IPS-18a (cell line): ENCODE results near the gene ELMO1.

ENCODE experiments used
- H3K27ac ChIP-seq: one replicate; pipeline ENCODE4 v1.5.1; 2013; ENCODE audit warnings: low read length
- H3K27me3 ChIP-seq: one replicate; pipeline ENCODE4 v1.6.1; 2013; ENCODE audit warnings: mild to moderate bottlenecking, low read length; ENCODE audit not compliant: control insufficient read depth, insufficient read depth
- H3K36me3 ChIP-seq: one replicate; pipeline ENCODE4 v1.6.1; 2013; ENCODE audit warnings: low read depth, low read length; ENCODE audit not compliant: control insufficient read depth
- H3K4me1 ChIP-seq: one replicate; pipeline ENCODE4 v1.6.1; 2013; ENCODE audit warnings: low read depth, low read length; ENCODE audit not compliant: control insufficient read depth
- H3K4me3 ChIP-seq: one replicate; pipeline ENCODE4 v1.5.1; 2013; ENCODE audit warnings: low read length
- H3K9ac ChIP-seq: one replicate; pipeline ENCODE4 v1.6.1; 2013; ENCODE audit warnings: mild to moderate bottlenecking, low read length, moderate library complexity
- H3K9me3 ChIP-seq: one replicate; pipeline ENCODE4 v1.6.1; 2013; ENCODE audit warnings: low read depth, low read length; ENCODE audit not compliant: control insufficient read depth

Gene ELMO1

DNA sequence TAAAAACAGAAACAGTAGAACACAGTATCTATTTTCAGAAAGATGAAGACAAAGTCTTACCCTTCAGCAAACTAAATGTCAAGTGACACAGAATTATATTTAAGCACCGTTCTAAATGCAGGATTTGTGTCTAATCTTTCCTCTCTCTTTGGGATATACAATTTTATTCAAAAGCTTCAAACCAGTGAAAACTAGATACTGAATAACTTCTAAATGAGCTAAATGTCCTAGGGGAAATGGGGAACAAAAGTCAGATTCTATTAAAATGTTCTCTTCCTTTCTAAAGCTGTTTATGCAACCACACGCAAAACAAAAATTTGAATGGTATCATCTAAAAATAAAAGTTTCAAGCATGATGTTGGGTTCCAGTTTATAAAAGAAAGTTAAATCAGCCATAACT lies 588.0 kb downstream of the ELMO1 start:
- no peaks in the 10 kb centered on the region for H3K4me1 ChIP-seq
- H3K27ac ChIP-seq, result no peak overlapping the region
- no peaks in the 10 kb centered on the region for H3K9me3 ChIP-seq
- H3K36me3 ChIP-seq, result no peaks in the 10 kb centered on the region
- H3K27me3 ChIP-seq, result no peaks in the 10 kb centered on the region
- no peak overlapping the region for H3K9ac ChIP-seq
- H3K4me3 ChIP-seq, result no peak overlapping the region

GRCh38 chr7:36855330-36855729 lies 593.3 kb downstream of the ELMO1 start:
- no peaks in the 10 kb centered on the region for H3K36me3 ChIP-seq
- no peaks in the 10 kb centered on the region for H3K4me1 ChIP-seq
- H3K9ac ChIP-seq, result no peak overlapping the region
- no peak overlapping the region for H3K4me3 ChIP-seq
- no peaks in the 10 kb centered on the region for H3K27me3 ChIP-seq
- H3K9me3 ChIP-seq, result no peaks in the 10 kb centered on the region
- no peak overlapping the region for H3K27ac ChIP-seq

- Histone ChIP-seq H3K4me3 (no peak overlapping the region), H3K27ac (no peak overlapping the region), H3K36me3 (no peaks in the 10 kb centered on the region), H3K9me3 (no peaks in the 10 kb centered on the region), H3K9ac (no peak overlapping the region), H3K4me1 (no peaks in the 10 kb centered on the region), H3K27me3 (no peaks in the 10 kb centered on the region)
Observed at GRCh38 chr7:36854652-36855051, 594.0 kb downstream of the ELMO1 start.

GRCh38 chr7:36852931-36853330 lies 595.7 kb downstream of the ELMO1 start:
- no peaks in the 10 kb centered on the region for H3K9me3 ChIP-seq
- no peak overlapping the region for H3K9ac ChIP-seq
- H3K4me1 ChIP-seq, result no peaks in the 10 kb centered on the region
- H3K36me3 ChIP-seq, result no peaks in the 10 kb centered on the region
- H3K4me3 ChIP-seq, result no peak overlapping the region
- H3K27me3 ChIP-seq, result no peaks in the 10 kb centered on the region
- no peak overlapping the region for H3K27ac ChIP-seq

DNA sequence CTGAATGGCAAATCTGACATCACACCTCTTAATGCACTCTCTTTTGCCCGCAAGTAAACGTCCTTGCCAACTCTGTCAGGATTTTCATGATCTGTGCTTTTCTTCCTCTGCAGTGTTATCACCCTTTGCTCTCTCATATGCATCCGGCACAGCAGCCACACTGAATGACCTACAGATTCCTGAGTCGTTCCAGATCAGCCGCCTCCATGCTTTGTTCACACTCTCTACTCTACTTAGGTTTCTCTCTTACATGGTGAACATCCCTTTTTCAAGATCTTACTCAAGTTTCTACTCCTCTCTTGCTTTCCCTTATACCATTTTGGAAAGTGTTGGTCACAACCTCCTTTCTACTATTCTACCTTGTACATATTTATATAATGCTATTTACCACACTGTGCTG lies 596.6 kb downstream of the ELMO1 start:
- no peak overlapping the region for H3K27ac ChIP-seq
- H3K9me3 ChIP-seq, result no peaks in the 10 kb centered on the region
- H3K4me3 ChIP-seq, result no peak overlapping the region
- H3K36me3 ChIP-seq, result no peaks in the 10 kb centered on the region
- H3K27me3 ChIP-seq, result no peaks in the 10 kb centered on the region
- no peaks in the 10 kb centered on the region for H3K4me1 ChIP-seq
- H3K9ac ChIP-seq, result no peak overlapping the region

DNA sequence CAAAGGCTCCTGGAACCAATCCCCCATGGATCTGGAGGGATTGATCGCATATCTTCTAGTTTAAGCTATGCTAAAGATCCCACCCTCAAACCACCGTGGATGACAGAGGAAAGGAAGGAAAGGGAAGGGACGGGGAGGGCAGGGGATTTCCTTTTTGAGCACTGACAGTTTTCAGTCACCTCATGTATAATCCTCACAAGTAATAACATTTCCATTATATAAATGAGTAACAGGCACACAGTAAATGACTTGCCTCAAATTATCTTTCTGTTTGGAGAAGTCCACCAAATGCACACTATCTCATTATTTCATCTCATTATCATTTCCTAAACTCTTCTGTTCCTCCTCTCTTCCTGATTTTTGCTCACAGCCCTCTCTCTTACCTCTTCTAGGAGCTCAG lies 597.3 kb downstream of the ELMO1 start:
- Histone ChIP-seq H3K4me3 (no peak overlapping the region), H3K9me3 (no peaks in the 10 kb centered on the region)

DNA sequence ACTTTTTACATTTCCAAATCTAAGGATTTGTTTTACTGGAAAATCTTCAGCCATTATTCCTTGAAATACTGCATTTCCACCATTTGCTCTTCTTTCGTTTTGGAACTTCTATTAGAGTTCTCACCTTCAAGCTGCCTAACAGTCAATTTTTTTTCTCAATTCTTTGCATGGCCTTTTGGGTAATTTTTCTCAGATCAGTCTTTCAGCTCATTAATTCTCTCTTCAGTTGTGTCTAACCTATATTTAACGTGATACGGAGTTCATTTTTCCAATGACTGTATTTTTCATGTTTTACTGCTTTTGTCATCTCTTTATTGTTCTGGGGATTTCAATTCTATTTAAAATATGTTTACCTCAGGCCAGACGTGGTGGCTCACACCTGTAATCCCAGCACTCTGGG lies 600.7 kb downstream of the ELMO1 start:
- H3K27ac ChIP-seq, result no peak overlapping the region
- no peak overlapping the region for H3K4me3 ChIP-seq
- no peaks in the 10 kb centered on the region for H3K4me1 ChIP-seq
- H3K36me3 ChIP-seq, result no peaks in the 10 kb centered on the region
- H3K9ac ChIP-seq, result no peak overlapping the region
- H3K27me3 ChIP-seq, result no peaks in the 10 kb centered on the region
- H3K9me3 ChIP-seq, result no peaks in the 10 kb centered on the region

More for the DNA sequence above, 597.3 kb downstream of the ELMO1 start:
- H3K27ac ChIP-seq, result no peak overlapping the region
- H3K4me1 ChIP-seq, result no peaks in the 10 kb centered on the region
- no peaks in the 10 kb centered on the region for H3K27me3 ChIP-seq
- H3K36me3 ChIP-seq, result no peaks in the 10 kb centered on the region
- H3K9ac ChIP-seq, result no peak overlapping the region

DNA sequence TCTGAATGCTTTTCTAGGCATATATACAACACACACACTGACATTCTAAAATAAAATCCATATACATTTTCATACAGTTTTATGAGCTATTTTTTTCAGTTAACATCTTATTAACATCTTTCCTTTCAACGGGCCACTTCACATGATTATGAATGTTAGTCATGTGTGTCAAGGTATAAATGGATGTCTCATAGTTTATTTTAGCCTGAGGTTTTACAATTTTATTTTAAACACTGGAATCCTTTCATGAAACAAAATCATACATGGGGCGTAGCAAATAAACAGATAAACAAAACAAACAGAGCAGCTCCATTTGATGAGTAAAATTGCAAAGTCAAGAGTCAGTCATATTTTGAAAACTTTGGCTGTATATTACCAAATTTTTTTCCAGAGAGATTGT lies 604.3 kb downstream of the ELMO1 start:
- no peaks in the 10 kb centered on the region for H3K36me3 ChIP-seq

DNA sequence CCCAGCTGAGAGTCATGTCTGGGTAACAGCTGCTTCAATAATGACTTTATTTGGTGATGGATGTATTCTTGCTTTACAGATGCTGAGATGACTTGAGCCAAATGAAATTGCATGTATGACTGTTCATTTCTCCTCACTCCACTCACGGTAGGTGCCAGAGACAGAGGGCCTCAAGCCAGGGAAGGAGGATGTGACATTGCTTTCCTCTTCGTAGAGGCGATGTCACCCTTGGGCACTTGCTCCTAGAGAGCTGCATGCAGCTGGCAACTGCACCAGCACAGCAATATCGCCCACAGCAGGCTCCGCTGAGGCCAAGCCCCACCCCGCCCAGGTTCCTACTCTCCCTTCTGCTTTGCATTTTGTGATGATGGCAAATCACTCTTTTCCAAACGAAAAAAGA lies 607.8 kb downstream of the ELMO1 start:
- no peaks in the 10 kb centered on the region for H3K9me3 ChIP-seq
- H3K36me3 ChIP-seq, result no peaks in the 10 kb centered on the region
- no peak overlapping the region for H3K9ac ChIP-seq
- no peaks in the 10 kb centered on the region for H3K27me3 ChIP-seq
- no peaks in the 10 kb centered on the region for H3K4me1 ChIP-seq
- H3K27ac ChIP-seq, result no peak overlapping the region
- H3K4me3 ChIP-seq, result no peak overlapping the region

More for the DNA sequence above, 604.3 kb downstream of the ELMO1 start:
- H3K9ac ChIP-seq, result no peak overlapping the region
- H3K9me3 ChIP-seq, result no peaks in the 10 kb centered on the region
- no peak overlapping the region for H3K4me3 ChIP-seq
- no peaks in the 10 kb centered on the region for H3K4me1 ChIP-seq
- no peak overlapping the region for H3K27ac ChIP-seq
- H3K27me3 ChIP-seq, result no peaks in the 10 kb centered on the region

DNA sequence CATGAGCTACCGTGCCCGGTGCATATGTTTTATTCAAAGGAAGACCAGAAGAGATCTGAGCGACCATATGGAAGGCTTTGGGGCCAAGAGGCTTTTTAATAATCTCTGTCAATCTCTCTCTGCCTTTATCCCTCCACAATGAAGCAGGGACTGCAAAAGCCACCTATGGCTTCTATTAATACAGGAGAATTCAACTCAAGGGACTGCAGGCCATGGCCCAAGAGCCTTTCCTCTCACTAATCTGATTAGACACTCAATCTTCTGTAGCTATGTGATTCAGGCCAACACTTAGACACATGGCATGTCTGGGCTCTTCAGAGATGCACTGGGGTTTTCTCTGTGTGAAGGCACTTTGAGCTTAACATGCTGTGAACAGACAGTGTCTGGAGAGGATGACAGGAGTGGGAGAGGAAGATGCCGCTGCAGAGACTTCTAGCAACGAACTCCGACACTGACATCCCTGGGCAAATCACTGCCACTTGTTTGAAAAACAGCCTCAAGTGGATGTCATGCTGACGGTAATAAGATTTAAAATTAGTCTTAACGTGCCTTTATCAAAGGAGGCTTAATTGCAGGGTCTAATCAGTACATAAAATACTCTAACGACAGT lies 609.9 kb downstream of the ELMO1 start:
- H3K9me3 ChIP-seq, result no peaks in the 10 kb centered on the region
- no peak overlapping the region for H3K27ac ChIP-seq
- H3K36me3 ChIP-seq, result no peaks in the 10 kb centered on the region
- no peaks in the 10 kb centered on the region for H3K27me3 ChIP-seq
- H3K9ac ChIP-seq, result no peak overlapping the region
- no peaks in the 10 kb centered on the region for H3K4me1 ChIP-seq
- no peak overlapping the region for H3K4me3 ChIP-seq

DNA sequence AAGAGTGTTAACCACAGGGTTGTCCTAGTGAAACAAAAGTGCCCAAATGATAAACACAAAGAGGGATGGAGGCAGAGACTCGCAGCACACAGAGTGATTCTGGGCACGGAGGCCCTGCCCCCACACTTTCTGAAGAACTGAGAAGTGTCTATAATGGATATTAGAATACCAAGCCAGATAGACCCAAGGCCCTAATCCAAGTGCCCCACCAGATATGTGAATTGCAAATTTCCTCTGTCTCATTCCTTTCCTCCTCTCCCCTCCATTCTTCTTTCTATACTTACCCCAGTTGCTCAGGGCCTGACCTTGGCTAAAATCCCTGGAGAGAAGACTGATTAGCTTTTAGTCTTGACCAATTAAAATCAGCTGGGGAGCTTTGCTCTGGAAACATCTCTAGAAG lies 617.6 kb downstream of the ELMO1 start:
- H3K4me3 ChIP-seq, result no peak overlapping the region

More for the DNA sequence above, 617.6 kb downstream of the ELMO1 start:
- Histone ChIP-seq H3K36me3 (no peaks in the 10 kb centered on the region), H3K27me3 (no peaks in the 10 kb centered on the region), H3K9me3 (no peaks in the 10 kb centered on the region), H3K4me1 (no peaks in the 10 kb centered on the region), H3K27ac (no peak overlapping the region), H3K9ac (no peak overlapping the region)
